HG02763 (cell line): ENCODE measurements around the gene IL6ST.

ENCODE experiments used
- ATAC-seq: cut with Tn5 transposase; IDR thresholded peaks from one replicate; pipeline ENCODE4 v1.9.1; 2021; ENCODE audit warnings: mild to moderate bottlenecking, moderate library complexity; ENCODE audit not compliant: unreplicated experiment

IL6ST gene

GRCh38 chr5:55923177-55923771 lies 71.5 kb downstream of the IL6ST start:
- ATAC-seq: no peak

- ATAC-seq: no peak
Observed at GRCh38 chr5:55921617-55922016, 73.1 kb downstream of the IL6ST start.

GRCh38 chr5:55920784-55921183 lies 74.0 kb downstream of the IL6ST start:
- ATAC-seq: no peak

GRCh38 chr5:55919625-55920024 lies 75.1 kb downstream of the IL6ST start:
- ATAC-seq: no peak

- no peak for ATAC-seq
Observed at GRCh38 chr5:55918087-55919035, 76.4 kb downstream of the IL6ST start.

- ATAC-seq: no peak
Observed at GRCh38 chr5:55917402-55918086, 77.2 kb downstream of the IL6ST start.

- ATAC-seq: no peak
Observed at GRCh38 chr5:55916986-55917385, 77.8 kb downstream of the IL6ST start.

GRCh38 chr5:55915783-55916182 lies 79.0 kb downstream of the IL6ST start:
- ATAC-seq: no peak

GRCh38 chr5:55914971-55915370 lies 79.8 kb downstream of the IL6ST start:
- no peak for ATAC-seq

GRCh38 chr5:55913466-55914413 lies 81.0 kb downstream of the IL6ST start:
- peak; percentile 90 for ATAC-seq

GRCh38 chr5:55911784-55912653 lies 82.7 kb downstream of the IL6ST start:
- no peak for ATAC-seq

GRCh38 chr5:55908804-55909203 lies 86.0 kb downstream of the IL6ST start:
- ATAC-seq: no peak

- ATAC-seq: no peak
Observed at GRCh38 chr5:55907927-55908326, 86.8 kb downstream of the IL6ST start.

- no peak for ATAC-seq
Observed at GRCh38 chr5:55905251-55905650, 89.5 kb downstream of the IL6ST start.

- no peak for ATAC-seq
Observed at GRCh38 chr5:55904152-55904551, 90.6 kb downstream of the IL6ST start.

- peak; percentile 87 for ATAC-seq
Observed at GRCh38 chr5:55903121-55903701, 91.6 kb downstream of the IL6ST start.

GRCh38 chr5:55902696-55903095 lies 92.1 kb downstream of the IL6ST start:
- no peak for ATAC-seq

GRCh38 chr5:55900776-55901175 lies 94.0 kb downstream of the IL6ST start:
- ATAC-seq: no peak

- ATAC-seq: no peak
Observed at GRCh38 chr5:55900068-55900467, 94.7 kb downstream of the IL6ST start.
